Endothelial cell of hepatic sinusoid (primary cell): ENCODE measurements around the gene RAB22A.

ENCODE experiments used
- in situ Hi-C: cut with HindIII; loops from 2 replicates; pipeline ENCODE4 v1.10.0; 2017; ENCODE audit warnings: low sequenced_read_pairs

RAB22A gene

DNA sequence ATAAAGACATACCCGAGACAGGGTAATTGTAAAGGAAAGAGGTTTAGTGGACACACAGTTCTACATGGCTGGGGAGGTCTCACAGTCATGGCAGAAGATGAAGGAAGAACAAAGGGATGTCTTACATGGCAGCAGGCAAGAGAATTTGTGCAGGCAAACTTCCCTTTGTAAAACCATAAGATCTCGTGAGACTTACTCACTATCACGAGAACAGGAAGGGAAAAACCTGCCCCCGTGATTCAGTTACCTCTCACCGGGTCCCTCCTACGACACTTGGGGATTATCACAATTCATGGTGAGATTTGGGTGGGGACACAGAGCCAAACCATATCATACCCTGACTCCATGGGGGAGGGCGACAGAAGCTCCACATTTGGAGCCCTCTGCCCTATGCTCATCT lies 72.1 kb downstream of the RAB22A start:
- in situ Hi-C loops: no loop called here

DNA sequence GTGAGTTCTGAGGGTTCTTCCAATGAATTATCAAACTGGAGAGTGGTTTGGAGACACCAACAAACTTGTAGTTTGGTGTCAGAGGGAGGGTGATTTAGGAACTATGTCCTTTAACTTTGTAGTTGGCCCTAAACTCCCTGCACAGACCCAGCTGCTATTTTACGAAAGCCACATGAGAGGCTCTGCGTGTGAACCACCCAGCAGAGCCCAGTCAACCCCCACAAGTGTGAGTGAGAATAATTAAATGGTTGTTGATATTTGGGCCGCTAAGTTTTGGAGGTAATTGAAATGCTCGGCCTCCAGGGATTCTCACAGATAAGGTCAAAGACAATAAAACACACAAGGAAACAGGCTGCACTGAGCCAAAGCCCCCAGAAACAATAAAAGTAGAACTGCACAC lies 72.6 kb downstream of the RAB22A start:
- in situ Hi-C loops: no loop called here

DNA sequence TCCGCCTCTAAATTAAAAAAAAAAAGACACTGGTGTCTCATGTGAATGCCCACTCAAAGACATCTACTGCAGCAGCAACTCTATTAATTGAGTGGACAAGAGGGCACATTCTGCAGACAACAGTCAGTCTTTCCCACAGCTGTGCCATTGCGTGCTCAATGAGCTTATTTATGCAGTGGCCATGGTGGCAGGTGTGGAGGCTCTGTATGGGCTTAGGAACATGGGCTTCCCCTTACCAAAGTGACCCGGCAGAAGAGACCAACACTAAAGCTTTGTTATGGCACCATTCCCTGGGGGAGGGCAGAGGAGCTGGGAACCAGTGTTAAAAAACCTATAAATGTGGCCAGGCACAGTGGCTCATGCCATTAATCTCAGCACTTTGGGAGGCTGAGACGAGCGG lies 75.3 kb downstream of the RAB22A start:
- in situ Hi-C loops: no loop called here

DNA sequence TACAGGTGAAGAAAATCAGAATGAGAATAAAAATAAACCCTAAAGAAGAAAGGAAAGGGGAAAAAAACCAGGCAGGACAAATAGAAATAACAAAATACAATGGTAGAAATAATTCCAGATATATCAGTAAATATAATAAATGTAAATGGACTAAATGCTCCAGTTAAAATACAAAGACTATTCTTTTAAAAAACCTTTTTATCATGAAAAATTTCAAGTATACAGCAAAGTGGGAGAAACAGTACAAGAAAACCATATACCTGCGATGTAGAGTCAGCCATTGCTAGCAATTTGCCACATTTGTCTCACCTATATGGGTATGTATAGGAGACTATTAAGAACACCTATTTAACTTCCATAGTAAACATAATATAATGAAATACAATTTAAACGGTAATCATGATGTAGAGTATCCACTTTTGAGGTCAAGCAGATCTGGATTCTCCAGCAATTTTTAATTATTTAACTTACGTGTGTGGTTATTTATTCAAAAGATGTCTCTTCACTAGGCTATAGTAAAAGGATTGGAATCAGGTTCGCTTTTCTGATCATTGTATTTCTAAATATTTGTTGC lies 78.6 kb downstream of the RAB22A start:
- in situ Hi-C loops: no loop called here

DNA sequence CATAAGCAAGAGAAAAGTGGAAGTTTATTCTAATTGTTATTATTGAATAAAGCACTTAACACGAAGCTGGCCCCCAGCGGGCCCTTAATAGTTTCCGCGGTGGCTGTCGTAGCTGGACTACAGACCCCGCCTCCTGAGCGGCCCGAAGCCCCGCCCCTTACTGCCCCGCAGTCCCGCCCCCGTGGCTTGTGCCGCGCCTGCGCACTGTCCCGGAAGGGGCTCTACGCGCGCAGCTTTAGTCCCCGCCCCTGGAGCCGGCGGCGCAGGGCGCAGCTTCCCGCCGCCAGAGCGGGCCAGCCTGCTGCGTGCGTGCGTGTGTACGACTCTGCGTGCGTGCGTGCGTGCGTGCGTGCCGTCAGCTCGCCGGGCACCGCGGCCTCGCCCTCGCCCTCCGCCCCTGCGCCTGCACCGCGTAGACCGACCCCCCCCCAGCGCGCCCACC lies 79.4 kb downstream of the RAB22A start, which contains the start of gene VAPB:
VAPB (plus strand) TSS at position 348 of the 442 bp plus-strand sequence. CDS start 231 bp downstream, outside the sequence.
- in situ Hi-C loops: no loop called here

DNA sequence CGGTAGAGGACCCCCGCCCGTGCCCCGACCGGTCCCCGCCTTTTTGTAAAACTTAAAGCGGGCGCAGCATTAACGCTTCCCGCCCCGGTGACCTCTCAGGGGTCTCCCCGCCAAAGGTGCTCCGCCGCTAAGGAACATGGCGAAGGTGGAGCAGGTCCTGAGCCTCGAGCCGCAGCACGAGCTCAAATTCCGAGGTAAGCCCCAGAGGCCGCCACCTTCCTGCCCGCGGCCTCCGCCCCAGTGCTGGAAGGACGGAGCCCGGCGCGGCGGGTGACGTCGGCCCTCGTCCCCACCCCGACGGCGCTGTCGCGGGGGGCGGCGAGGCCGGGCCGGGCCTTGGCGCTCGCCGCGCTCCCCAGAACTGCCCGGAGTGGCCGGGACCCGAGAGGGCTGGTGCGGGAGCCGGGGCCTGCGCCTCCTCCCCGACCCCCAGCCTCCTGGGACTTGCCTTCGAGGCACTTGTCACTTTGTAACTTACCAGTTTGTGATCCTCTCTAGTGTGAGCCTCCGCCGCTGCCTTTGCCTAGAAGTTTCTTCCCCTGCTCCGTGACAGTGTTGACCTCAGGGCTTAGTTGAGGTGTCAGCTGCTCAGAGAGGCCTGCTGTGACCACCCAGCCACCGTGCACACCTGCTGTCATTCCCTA lies 79.9 kb downstream of the RAB22A start:
- in situ Hi-C loops: no loop called here

DNA sequence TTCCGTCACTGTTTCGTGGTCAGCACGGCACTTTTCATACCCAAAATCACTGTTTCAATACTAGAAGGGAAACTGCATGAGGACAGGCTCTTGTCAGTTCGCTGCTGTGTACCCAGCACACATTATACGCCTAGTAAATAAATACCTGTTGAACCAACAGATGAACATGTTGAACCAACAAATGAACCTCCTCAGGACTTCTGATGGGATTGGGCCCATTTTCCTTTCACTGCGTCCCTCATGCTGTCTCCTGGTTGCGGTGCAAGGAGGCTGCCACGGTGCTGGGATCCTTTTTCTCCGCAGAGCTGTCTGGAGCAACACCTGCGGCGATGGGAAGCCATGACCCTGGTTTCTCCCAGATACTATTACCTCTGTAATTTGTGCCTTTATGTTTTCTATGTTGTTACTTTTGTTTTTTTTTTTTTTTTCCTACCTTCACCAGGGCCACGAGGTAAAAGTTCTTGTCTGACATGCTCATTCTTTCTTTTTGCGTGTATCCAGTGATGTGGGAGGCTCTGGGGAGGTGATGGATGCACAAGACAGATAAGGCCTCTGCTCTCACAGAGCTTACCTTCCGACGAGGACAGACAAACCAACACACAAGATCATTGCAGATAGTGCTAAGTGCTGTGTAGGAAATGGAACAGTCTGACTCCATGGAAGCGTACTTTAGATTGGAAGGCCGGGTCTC lies 80.6 kb downstream of the RAB22A start:
- in situ Hi-C loops: no loop called here

DNA sequence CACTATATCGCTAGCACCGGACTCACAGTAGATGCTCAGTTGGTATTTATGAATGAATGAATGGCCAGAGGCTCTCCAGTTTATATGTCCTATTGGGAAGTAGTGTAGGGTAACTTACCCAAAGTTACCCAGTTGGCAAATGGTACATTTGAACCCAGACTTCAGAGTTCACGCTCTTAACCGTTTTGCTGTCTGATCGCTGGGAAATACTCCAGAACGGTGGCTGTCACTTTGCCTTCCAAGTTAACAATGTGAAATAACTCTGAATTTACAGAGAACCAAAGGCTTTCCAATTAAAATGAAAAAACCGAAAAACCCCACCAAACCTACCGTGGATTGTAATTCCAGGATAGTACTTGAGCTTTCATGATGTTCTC lies 81.1 kb downstream of the RAB22A start:
- in situ Hi-C loops: no loop called here

DNA sequence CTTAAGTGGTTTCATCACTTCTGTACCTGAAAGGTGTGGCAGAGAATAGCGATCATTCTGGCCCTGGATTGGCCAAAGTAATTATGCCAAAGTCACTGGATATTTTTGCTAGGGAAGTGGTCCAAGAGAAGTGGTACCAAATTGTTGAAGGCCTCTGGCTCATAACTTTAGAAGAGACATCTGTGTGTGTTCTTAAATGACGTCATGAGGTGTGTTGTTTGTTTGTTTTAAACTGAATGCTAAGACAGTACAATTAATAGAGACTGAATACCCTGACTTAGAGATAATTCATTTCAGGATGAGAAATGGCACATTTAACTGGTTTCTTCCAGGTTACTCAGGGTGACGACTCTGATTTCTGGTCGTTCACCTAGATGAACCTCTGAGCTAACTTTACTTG lies 82.8 kb downstream of the RAB22A start:
- in situ Hi-C loops: no loop called here

DNA sequence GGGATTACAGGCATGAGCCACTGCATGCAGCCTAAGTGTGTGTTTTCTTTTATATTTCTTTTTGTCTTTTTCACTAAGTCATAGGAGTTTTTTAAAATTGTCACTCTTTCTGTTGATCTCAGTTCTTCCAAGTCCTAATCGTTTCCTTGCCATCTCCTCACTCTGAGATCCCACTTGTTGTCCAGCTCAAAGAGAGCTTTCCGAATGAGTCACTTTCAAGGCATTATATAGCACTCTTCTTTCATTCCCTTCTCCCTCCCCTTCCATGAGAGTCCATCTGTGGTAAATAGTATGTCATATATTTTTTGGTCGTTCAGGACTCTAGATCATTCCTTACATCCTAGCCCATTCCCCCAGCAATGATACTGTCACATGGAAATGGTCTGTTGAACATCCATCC lies 83.8 kb downstream of the RAB22A start:
- in situ Hi-C loops: no loop called here

DNA sequence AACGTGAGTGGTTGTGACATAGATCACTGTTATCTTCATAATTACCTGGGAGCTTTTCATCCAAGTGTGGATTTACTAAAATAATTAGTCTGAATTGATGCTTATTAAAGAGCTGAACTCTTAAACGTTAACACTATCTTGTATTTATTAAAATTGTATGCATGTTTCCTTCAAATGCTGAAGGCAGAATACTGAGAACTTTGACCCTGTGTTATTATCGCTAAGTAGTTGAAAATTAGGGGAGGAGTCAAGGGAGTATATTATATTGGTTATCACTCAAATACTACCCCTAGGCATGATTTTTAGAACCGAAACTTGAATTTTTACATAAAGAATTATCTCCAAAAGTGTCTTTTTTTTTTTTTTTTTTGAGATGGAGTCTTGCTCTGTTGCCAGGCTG lies 85.3 kb downstream of the RAB22A start:
- in situ Hi-C loops: no loop called here

DNA sequence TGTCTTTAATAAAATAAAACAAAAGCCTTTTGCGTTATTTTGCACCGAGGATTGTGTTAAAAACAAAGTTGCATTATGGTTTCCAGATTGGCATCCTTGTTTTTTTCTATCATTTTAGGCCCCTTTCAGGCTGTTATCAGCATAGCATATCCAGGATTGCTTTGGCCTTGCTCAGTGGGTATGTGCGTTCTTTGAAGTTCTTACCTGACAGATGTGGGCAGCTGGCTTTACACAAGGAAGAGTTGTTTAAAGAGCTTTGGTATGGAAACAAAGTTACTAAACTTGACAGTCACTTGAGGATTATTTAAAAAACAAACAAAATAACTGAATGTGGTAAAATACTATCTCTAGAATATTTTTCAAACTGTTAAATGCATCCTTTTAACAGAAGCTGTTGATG lies 86.1 kb downstream of the RAB22A start:
- in situ Hi-C loops: no loop called here

DNA sequence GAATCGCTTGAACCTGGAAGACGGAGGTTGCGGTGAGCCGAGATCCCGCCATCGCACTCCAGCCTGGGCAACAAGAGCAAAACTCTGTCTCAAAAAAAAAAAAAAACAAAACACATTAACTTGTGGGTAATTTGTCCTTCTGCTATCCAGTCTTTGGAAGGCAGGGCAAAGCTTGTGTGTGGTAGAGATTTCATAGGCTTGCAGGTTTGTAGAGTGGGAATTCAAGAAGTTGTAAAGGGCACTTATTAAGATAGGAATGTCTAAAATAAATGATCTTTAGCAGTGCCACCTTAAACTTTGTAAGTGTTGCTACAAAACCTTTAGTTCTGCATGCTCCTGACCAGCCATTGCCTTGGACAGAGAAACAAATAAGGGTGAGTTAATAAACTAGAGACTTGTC lies 87.9 kb downstream of the RAB22A start:
- in situ Hi-C loops: no loop called here

DNA sequence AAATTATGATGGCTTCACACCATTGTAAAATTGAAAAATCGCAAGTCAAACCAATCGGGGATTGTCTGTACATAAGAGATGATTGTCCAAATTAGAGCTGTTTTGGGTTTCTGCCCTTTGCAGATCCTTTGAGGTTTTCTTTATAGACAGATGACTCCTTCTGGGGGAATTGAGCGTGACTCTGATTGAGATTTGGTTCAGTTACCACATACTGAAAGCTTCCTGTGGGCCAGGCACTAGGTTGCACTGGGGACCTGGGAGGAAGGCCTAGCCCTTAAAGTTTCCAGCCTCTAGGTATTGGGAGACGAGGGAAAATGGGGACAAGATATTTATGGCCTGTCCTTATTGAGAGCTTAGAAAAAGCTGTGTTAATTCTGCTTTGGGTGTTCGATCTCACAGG lies 88.7 kb downstream of the RAB22A start:
- in situ Hi-C loops: no loop called here

DNA sequence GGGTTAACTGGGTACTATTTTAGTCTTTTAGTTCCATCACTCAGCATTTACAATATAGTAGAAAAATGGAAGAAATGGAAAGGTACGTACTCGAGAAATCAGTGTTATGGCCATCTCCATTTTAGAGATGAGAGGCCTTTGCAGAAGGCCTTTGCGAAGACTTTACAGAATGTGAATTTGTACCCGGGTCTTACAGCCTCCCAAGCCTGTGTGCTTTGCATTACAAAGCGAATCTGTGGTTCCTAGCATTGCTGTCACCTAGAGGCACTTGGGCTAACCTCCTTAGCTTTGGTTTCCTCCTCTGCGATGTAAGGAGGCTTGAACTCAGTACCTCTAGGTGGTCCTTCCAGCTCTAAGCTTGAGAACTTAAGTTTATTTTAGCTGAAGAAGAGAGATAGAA lies 90.4 kb downstream of the RAB22A start:
- in situ Hi-C loops: no loop called here

DNA sequence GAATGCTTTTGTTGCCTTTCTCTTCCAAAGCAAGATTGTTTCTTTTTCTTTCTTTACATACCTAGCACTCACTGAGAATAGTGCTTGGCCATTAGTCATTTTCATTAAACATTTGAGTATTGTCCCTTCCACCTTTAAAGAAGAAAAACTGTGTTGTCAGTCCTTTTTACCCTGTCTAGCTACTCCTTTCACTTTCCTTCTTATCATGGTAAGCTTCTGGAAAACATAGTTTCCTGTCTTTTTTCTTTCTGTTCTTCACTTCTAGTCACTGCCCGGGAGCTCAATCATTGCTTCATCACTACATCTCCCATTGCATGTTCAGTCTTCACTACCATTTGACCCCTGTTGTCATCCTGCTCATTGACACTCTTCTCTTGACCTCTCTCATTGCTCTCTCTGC lies 91.6 kb downstream of the RAB22A start:
- in situ Hi-C loops: no loop called here

DNA sequence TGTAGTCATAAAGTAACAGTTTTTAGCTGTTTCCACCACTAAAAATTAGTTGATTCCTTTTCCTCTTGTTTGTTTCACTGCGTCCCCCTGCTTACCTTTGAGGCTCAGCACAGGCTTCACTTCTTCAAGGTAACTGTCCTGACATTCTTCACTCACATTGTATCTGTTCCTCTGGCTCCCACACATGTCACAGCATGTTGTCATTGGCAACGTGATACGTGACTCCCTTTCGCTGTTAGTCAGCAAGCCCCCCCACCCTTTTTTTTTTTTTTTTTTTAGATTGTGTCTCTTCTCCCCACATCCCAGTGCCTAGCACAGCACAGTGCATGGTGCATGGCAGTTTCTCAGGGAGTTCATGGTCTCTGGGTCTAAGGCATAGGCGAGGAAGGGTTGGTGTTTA lies 92.8 kb downstream of the RAB22A start:
- in situ Hi-C loops: no loop called here

DNA sequence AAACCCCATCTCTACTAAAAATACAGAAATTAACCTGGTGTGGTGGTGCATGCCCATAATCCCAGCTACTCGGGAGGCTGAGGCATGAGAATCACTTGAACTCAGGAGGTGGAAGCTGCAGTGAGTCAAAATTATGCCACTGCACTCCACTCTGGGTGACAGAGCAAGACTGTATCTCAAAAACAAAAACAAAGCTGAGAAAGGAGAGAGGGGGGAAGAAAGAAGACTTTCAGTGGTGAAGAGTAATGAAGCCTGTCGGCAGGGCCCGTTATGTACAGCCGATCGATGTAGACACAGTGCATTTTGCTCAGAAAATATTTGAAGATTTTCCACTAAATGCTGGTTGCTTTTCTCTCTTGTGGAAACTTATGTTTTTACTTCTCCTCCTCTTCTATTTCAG lies 93.3 kb downstream of the RAB22A start:
- in situ Hi-C loops: no loop called here

DNA sequence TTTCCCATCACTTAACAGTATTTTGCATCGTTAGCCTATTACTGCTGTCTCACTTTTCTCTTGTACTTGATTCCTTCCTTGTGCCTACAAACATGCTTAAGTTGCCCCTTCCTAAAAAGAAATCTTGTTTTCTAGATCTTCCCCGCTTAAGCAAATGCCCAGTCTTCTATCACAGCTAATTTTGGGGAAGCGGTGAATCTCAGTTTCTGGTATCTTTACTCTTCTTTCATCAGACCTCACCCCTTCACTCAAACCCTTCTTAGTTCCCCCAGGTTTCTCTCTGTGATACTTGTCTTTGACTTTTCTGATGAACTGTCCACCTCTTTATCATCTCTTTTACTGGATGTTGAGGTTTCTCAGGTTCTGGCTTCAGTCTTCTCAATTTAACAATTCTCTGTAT lies 93.8 kb downstream of the RAB22A start:
- in situ Hi-C loops: no loop called here

DNA sequence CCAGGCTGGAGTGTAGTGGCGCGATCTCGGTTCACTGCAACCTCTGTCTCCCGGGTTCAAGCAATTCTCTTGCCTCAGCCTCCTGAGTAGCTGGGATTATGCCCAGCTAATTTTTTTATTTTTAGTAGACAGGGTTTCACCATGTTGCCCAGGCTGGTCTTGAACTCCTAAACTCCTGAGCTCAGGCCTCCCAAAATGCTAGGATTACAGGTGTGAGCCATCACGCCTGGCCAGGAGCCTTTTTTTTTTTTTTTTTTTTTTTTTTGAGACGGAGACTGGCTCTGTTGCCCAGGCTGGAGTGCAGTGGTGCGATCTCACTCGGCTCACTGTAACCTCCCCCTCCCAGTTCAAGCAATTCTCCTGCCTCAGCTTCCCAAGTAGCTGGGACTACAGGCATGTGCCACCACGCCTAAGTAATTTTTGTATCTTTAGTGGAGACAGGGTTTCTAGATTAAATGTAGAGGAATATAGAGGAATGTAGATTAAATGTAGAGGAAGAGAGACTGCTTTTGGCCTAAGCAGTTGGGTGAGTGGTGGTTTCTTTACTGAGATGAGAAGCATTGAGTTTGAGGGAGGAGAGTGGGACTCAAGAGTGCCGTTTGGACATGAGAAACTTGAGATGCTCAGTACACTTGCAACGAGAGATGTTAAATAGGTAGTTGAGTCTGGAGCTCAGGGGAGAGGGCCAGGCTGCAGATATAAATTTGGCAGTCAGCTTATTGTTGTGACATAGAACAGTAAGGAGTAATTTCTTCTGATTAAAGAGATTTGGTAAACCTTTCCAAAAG lies 96.2 kb downstream of the RAB22A start:
- in situ Hi-C loops: no loop called here

DNA sequence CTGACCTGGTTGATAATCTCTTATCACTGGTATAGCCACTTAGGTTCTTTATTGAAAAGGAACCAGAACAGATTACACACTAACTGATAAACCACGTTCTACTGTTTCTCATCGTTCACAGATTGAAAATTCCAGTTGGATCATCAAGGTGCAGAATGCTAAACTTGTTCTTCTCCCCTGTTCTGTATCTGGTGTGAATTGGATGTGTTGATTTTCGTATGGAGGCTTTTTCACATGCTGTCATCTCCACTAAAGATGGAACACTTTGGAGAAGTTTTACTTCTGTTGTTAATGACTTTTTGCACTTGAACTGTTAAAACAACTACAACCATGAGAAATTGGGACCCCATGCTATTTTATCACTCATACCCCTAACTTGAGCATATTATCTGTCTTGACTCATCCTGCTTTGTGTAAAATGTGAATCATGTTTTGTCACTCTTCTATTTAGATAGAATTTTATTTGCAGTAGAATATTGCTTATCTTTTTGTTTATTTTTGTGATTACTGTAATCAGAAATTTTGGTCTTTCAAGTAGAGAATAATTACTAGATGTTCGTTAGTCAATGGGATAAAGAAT lies 97.0 kb downstream of the RAB22A start:
- in situ Hi-C loops: no loop called here
